Skeletal muscle tissue (tissue), 4 donors: ENCODE data around the gene MUC20. TPM values are rescaled to one million over a fixed set of nuclear protein-coding genes. Genes with fewer than 3 reads are reported as not detected.
"Not testable (repeated sequence)": the region's sequence is repeated elsewhere in the genome, so short reads cannot be mapped to it uniquely, and the experiment has no call there.

ENCODE experiments used
- H3K27ac ChIP-seq: one replicate; pipeline ENCODE4 v1.7.0; 2013; ENCODE audit warnings: mild to moderate bottlenecking, low read depth, low read length, inconsistent platforms
- H3K27me3 ChIP-seq, 3 donors: one replicate each; pipeline ENCODE4 v1.7.0; 2013; ENCODE audit warnings: low read length in 3 of 3; ENCODE audit not compliant: control insufficient read depth in 3 of 3, insufficient read depth in 3 of 3
- H3K36me3 ChIP-seq, 3 donors: one replicate each; pipeline ENCODE4 v1.7.0; 2013; ENCODE audit warnings: low read length in 3 of 3; ENCODE audit not compliant: control insufficient read depth in 3 of 3, insufficient read depth in 3 of 3
- H3K4me1 ChIP-seq, 3 donors: one replicate each; pipeline ENCODE4 v1.7.0; 2013; ENCODE audit warnings: low read length in 3 of 3, mild to moderate bottlenecking in 3 of 3; ENCODE audit not compliant: control insufficient read depth in 3 of 3, insufficient read depth in 3 of 3
- H3K4me3 ChIP-seq, 3 donors: one replicate each; pipeline ENCODE4 v1.7.0; 2013; ENCODE audit warnings: low read length in 3 of 3
- H3K9ac ChIP-seq, 3 donors: one replicate each; pipeline ENCODE4 v1.7.0; 2013; ENCODE audit warnings: low read length in 3 of 3, mild to moderate bottlenecking in 3 of 3, moderate library complexity in 2 of 3, low read depth in 1 of 3
- H3K9me3 ChIP-seq, 3 donors: one replicate each; pipeline ENCODE4 v1.7.0; 2013; ENCODE audit warnings: low read length in 3 of 3; ENCODE audit not compliant: control insufficient read depth in 3 of 3
- total RNA-seq: library from RNA; depleted of rRNA; stranded (reverse); fragments of >200 nt; gene quantifications from one replicate; pipeline ENCODE4 v1.2.3, GENCODE V29; 2014
- donor health status: Osteomylitis.

The MUC20 gene
- total RNA-seq, 1 donor from 2014 or later = 1.0 TPM

GRCh38 chr3:195729476-195730251 lies 8.9 kb downstream of the MUC20 start:
- Histone ChIP-seq H3K36me3 (peaks cover 8 to 24% (median 13%) of the 10 kb centered on the region in 3 donors), H3K9ac (no peak overlapping the region), H3K4me3 (no peak overlapping the region), H3K9me3 (no peaks in the 10 kb centered on the region), H3K27me3 (no peaks in the 10 kb centered on the region), H3K4me1 (no peaks in the 10 kb centered on the region), H3K27ac (no peak overlapping the region)

- Histone ChIP-seq H3K27ac (no peak overlapping the region), H3K9me3 (no peaks in the 10 kb centered on the region), H3K9ac (no peak overlapping the region), H3K4me3 (no peak overlapping the region), H3K27me3 (no peaks in the 10 kb centered on the region), H3K36me3 (peaks cover 13 to 36% (median 13%) of the 10 kb centered on the region in 3 donors), H3K4me1 (no peaks in the 10 kb centered on the region)
Measured at GRCh38 chr3:195731356-195731905, 10.7 kb downstream of the MUC20 start.

GRCh38 chr3:195732940-195733339 lies 12.2 kb downstream of the MUC20 start:
- Histone ChIP-seq H3K27ac (no peak overlapping the region), H3K4me3 (no peak overlapping the region), H3K36me3 (peaks cover 13 to 43% (median 13%) of the 10 kb centered on the region in 3 donors), H3K4me1 (no peaks in the 10 kb centered on the region), H3K9me3 (no peaks in the 10 kb centered on the region), H3K9ac (no peak overlapping the region), H3K27me3 (no peaks in the 10 kb centered on the region)

GRCh38 chr3:195735036-195735695 lies 14.4 kb downstream of the MUC20 start:
- H3K36me3 ChIP-seq = peaks cover 8 to 41% (median 13%) of the 10 kb centered on the region in 3 donors
- no peak overlapping the region for H3K9ac ChIP-seq
- H3K4me3 ChIP-seq = no peak overlapping the region

GRCh38 chr3:195736866-195737490 lies 16.2 kb downstream of the MUC20 start:
- no peaks in the 10 kb centered on the region for H3K4me1 ChIP-seq
- no peaks in the 10 kb centered on the region for H3K9me3 ChIP-seq
- H3K4me3 ChIP-seq = no peak overlapping the region
- no peak overlapping the region for H3K27ac ChIP-seq
- H3K36me3 ChIP-seq = peaks cover 8 to 30% (median 8%) of the 10 kb centered on the region in 3 donors
- H3K27me3 ChIP-seq = peaks cover 0 to 4% (median 0%) of the 10 kb centered on the region in 3 donors
- H3K9ac ChIP-seq = no peak overlapping the region

More at GRCh38 chr3:195735036-195735695, 14.4 kb downstream of the MUC20 start:
- peaks cover 0 to 4% (median 0%) of the 10 kb centered on the region in 3 donors for H3K27me3 ChIP-seq
- no peaks in the 10 kb centered on the region for H3K4me1 ChIP-seq
- no peak overlapping the region for H3K27ac ChIP-seq
- H3K9me3 ChIP-seq = no peaks in the 10 kb centered on the region

- not testable (repeated sequence) for H3K27ac ChIP-seq, H3K4me3 ChIP-seq, H3K4me1 ChIP-seq, H3K9me3 ChIP-seq, H3K9ac ChIP-seq, H3K27me3 ChIP-seq
- H3K36me3 ChIP-seq = peaks cover 5 to 30% (median 8%) of the 10 kb centered on the region in 3 donors
Measured at GRCh38 chr3:195737782-195738181, 17.0 kb downstream of the MUC20 start.

GRCh38 chr3:195738274-195739044 lies 17.7 kb downstream of the MUC20 start:
- no peaks in the 10 kb centered on the region for H3K4me1 ChIP-seq
- peaks cover 0 to 23% (median 5%) of the 10 kb centered on the region in 3 donors for H3K36me3 ChIP-seq
- H3K27ac ChIP-seq = no peak overlapping the region
- no peak overlapping the region for H3K9ac ChIP-seq
- no peaks in the 10 kb centered on the region for H3K9me3 ChIP-seq
- peaks cover 0 to 4% (median 0%) of the 10 kb centered on the region in 3 donors for H3K27me3 ChIP-seq
- no peak overlapping the region for H3K4me3 ChIP-seq

- Histone ChIP-seq H3K9me3 (no peaks in the 10 kb centered on the region), H3K4me3 (no peak overlapping the region), H3K27ac (no peak overlapping the region), H3K36me3 (peaks cover 0 to 22% (median 6%) of the 10 kb centered on the region in 3 donors), H3K27me3 (peaks cover 0 to 4% (median 0%) of the 10 kb centered on the region in 3 donors), H3K4me1 (no peaks in the 10 kb centered on the region), H3K9ac (no peak overlapping the region)
Measured at GRCh38 chr3:195739561-195740111, 18.9 kb downstream of the MUC20 start.

GRCh38 chr3:195744437-195744836 lies 23.7 kb downstream of the MUC20 start:
- H3K4me1 ChIP-seq = peaks cover 0 to 2% (median 0%) of the 10 kb centered on the region in 3 donors
- H3K9ac ChIP-seq = no peak overlapping the region
- H3K27me3 ChIP-seq = peaks cover 0 to 11% (median 6%) of the 10 kb centered on the region in 3 donors

More at GRCh38 chr3:195744437-195744836, 23.7 kb downstream of the MUC20 start:
- H3K36me3 ChIP-seq = peaks cover 0 to 5% (median 0%) of the 10 kb centered on the region in 3 donors
- no peaks in the 10 kb centered on the region for H3K9me3 ChIP-seq
- H3K4me3 ChIP-seq = no peak overlapping the region
- H3K27ac ChIP-seq = no peak overlapping the region
